Stomach (tissue), 4 donors: ENCODE results near the gene PTPRK.

Experiments
- EP300 ChIP-seq: sonication (generic); formaldehyde crosslinking; IDR thresholded peaks from one replicate; pipeline ENCODE4 v1.6.1; 2017; ENCODE audit warnings: antibody characterized with exemption
- POLR2A ChIP-seq, 4 donors: fragments of 450-650 bp; IDR thresholded peaks; one replicate each; pipeline ENCODE4 v1.6.1; 2016; ENCODE audit warnings: antibody characterized with exemption in 4 of 4, control low read depth in 2 of 4, mild to moderate bottlenecking in 1 of 4, moderate library complexity in 1 of 4
- POLR2AphosphoS5 ChIP-seq, 3 donors: sonication (generic); formaldehyde crosslinking; IDR thresholded peaks; one replicate each; pipeline ENCODE4 v1.6.1; 2016; ENCODE audit warnings: antibody characterized with exemption in 3 of 3
- TF ChIP-seq, protein P1 (sequence below), 7 experiments: fragments of 450-650 bp in 4 of 7; fragments of 200-600 bp in 3 of 7; sonication (generic) in 3 of 7; IDR thresholded peaks; one replicate each; pipeline ENCODE4 v1.5.1; 2016 to 2019; ENCODE audit warnings: antibody characterized with exemption in 7 of 7, control low read depth in 2 of 7, mild to moderate bottlenecking in 1 of 7

DNA sequence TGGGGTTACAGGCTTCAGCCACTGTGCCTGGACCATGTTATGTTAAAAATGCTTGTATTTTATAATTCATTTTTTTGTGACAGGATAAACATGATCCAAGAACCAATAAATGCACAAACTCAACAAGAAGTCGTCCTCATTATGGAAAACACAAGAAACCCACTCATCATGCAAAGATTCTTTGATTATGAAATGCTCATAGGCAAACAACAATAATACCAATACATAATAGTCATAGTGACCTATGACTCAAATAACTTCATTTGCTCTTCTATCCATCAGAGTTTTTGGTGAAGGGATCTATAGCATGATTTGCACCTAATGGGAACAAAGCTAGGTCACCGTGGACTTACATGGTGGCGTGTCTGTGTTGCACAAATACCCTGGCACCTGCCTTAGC, 402.5 kb downstream of the PTPRK start:
- TF ChIP-seq, protein P1, sequence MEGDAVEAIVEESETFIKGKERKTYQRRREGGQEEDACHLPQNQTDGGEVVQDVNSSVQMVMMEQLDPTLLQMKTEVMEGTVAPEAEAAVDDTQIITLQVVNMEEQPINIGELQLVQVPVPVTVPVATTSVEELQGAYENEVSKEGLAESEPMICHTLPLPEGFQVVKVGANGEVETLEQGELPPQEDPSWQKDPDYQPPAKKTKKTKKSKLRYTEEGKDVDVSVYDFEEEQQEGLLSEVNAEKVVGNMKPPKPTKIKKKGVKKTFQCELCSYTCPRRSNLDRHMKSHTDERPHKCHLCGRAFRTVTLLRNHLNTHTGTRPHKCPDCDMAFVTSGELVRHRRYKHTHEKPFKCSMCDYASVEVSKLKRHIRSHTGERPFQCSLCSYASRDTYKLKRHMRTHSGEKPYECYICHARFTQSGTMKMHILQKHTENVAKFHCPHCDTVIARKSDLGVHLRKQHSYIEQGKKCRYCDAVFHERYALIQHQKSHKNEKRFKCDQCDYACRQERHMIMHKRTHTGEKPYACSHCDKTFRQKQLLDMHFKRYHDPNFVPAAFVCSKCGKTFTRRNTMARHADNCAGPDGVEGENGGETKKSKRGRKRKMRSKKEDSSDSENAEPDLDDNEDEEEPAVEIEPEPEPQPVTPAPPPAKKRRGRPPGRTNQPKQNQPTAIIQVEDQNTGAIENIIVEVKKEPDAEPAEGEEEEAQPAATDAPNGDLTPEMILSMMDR (IDR thresholded peaks at IDR 0.05) = no peak
- no peak for TF ChIP-seq POLR2A (IDR thresholded peaks at IDR 0.05)
- no peak for TF ChIP-seq EP300
- TF ChIP-seq POLR2AphosphoS5 (IDR thresholded peaks at IDR 0.05) = no peak
